ENCODE measurements around the gene ZDHHC18.
"Not testable (repeated sequence)": the region's sequence is repeated elsewhere in the genome, so short reads cannot be mapped to it uniquely, and the experiment has no call there.

Gene ZDHHC18

DNA sequence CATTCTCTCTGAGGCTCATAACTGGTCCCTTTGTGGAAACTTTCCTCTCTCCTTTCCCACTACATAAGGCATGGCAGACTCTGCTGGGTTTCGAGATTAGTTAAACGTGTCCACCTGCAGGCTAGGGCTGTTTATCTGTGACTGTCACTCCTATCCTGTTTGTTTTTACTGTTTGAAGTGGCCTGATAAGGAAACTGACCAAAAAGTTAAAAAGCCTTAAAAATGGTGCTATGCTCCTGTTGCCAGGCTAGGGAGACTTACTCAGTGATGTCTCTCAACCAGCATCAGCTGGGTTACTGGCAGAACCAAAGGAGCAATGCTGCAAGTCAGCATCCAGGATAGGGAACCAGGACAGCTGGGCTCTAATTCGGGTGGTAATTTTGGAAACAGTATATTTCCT lies 34.9 kb upstream of the ZDHHC18 start:
- no peak for DNase-seq

DNA sequence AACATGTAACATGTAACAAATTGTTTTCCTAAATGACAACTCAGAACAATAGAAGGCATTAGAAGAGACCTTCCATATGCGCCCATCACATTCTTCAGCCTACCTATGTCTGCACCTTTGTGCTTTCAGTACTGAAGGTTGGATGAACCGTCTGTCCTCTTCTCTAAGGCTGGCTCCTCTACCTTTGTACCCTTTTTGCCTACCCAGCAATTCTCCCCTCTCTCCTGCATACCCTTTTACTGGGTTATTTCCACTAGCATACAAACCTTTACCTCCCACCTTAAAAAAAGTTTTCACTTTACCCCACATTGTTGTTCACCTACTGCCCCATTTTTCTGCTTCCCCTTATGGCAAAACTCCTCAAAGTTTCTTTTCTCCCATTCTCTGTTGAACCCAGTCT lies 33.6 kb upstream of the ZDHHC18 start:
- DNase-seq = no peak

DNA sequence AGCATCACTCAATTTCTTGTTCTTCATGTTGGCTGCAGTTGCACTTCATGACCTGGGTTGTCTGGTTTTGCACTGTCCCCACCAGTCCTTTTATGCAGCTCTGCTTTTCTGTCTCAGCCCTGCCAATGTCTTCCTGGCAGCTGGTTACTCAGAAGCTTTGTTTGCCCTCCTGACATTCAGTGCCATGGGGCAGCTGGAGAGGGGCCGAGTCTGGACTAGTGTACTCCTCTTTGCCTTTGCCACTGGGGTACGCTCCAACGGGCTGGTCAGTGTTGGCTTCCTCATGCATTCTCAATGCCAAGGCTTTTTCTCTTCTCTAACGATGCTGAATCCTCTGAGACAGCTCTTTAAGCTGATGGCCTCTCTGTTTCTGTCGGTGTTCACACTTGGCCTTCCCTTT lies 32.1 kb upstream of the ZDHHC18 start:
- DNase-seq = no peak

DNA sequence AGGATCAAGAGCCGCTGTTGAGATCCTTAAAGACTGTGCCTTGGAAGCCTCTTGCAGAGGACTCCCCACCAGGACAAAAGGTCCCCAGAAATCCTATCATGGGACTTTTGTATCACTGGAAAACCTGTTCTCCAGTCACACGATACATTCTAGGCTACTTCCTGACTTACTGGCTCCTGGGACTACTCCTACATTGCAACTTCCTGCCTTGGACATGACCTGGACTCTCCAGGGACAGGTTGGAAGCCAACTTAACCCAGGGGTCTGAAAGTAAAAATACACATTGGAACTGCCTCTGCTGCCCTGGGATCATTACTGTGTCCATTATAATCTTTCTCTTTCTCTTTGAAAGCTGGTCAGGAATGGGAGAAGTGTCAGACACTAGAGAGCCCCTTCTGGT lies 28.9 kb upstream of the ZDHHC18 start:
- DNase-seq = no peak

DNA sequence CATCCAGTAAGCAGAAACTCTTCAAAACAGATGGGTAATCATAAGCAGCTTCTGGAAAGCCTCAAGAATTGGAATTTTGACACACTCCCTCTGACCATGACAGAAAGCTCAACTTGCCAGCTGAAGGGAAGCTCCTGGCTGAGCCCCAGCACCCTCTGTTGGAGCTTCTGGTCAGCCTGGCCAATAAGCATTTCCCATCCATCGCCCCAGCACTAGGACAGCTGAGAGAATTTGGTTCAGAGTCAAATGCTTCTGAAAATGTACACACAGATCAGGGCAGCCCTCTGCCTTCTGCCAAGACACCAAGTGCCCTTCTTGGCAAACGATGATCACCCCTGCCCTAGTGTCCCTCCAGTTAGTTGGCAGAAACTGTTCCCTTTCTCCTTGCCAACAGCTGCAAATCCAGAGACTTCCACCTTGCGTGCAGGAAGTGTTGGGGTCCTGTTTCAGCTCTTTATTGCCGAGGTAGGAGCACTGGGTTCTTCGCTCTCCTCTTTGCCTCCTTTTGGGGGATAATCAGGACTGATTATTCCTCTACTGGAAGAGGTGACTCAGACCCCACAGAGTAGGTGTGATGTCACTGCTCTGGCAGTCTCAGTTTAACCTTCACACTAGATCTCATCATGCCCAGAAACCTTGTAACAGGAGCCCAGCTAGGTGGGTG lies 26.9 kb upstream of the ZDHHC18 start:
- DNase-seq = no peak

DNA sequence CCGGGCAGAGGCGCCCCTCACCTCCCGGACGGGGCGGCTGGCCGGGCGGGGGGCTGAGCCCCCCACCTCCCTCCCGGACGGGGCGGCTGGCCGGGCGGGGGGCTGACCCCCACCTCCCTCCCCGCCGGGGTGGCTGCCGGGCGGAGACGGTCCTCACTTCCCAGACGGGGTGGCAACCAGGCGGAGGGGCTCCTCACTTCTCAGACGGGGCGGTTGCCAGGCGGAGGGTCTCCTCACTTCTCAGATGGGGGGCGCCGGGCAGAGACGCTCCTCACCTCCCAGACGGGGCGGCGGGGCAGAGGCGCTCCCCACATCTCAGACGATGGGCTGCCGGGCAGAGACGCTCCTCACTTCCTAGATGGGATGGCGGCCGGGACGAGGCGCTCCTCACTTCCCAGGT lies 22.6 kb upstream of the ZDHHC18 start:
- not testable (repeated sequence) for DNase-seq

DNA sequence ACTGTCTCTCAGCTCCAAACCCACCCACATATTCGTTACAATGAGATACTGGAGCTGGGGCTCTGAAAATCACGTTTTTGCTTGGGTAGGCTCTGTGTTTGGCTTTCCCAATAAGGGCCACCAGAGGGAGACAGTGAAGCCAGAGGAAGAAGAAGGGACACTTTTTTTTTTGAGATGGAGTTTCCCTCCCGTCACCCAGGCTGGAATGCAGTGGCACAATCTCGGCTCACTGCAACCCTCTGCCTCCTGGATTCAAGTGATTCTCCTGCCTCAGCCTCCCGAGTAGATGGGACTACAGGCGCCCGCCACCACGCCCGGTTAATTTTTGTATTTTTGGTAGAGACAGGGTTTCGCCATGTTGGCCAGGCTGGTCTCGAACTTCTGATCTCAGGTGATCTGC lies 16.4 kb upstream of the ZDHHC18 start:
- DNase-seq = peak; percentile 65

DNA sequence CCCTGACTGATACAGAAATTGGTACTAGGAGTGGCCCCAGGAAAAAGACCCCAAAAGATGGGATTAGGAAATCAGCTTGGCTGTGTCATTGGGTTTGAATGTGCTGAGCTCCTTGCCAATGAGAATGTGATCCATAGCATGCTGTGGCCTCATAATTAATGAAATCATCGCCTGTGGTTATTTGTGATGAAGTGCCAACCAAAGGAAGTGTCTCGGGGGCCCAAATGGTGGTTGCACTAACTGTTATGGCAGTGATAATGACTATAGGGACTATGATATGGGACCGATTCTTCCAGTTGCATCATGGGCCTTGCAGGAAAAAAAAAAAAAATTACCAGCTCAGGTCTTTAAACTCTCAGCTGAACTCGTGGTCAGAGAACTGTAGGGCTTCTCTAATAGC lies 15.4 kb upstream of the ZDHHC18 start:
- DNase-seq = no peak

DNA sequence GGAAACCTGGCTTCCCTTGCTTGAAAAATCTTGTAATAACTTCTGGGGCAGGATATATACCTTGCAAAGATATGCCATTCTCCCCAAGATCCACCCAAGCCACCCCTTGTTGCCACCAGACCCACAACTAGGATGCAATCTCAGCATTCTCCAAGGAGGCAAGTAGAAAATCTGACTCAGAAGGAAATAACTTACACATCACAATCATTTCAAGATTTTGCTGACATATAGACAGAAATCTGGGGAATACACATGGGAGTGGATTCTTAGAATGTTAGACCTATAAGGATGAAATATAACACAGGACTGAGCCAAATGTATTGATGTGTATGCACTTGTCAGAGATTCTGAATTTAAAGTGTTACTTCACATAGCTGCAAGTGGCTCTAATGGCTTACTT lies 14.8 kb upstream of the ZDHHC18 start:
- DNase-seq = no peak

DNA sequence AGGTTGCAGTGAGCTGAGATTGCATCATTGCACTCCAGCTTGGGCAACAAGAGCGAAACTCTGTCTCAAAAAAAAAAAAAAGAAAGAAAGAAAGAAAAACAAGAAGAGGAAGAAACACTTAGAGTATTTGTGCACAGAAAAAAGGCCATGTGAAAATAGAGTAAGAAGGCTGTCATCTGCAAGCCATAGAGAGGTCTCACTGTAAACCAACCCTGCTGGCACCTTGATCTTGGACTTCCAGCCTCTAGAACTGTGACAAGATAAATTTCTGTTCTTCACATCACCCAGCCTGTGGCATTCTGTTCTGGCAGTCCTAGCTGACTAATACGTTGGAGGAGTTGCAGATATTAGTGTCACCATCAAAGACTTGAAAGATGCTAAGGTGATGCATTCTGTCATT lies 12.1 kb upstream of the ZDHHC18 start:
- DNase-seq = no peak

DNA sequence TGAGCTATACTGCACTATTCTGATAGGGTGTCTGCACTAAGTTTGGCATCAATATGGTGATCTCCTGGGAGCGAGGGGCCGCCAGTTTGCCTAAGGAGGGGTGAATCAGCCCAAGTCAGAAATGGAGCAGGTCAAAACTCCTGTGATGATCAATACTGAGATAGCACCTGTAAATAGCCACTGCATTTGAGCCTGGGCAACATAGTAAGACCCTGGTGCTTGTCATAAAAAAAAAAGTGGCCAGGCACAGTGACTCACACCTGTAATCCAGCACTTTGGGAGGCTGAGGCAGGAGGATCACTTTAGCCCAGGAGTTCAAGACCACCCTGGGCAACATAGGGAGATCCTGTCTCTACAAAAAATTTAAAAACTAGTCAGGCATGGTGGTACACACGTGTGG lies 11.6 kb upstream of the ZDHHC18 start:
- no peak for DNase-seq

DNA sequence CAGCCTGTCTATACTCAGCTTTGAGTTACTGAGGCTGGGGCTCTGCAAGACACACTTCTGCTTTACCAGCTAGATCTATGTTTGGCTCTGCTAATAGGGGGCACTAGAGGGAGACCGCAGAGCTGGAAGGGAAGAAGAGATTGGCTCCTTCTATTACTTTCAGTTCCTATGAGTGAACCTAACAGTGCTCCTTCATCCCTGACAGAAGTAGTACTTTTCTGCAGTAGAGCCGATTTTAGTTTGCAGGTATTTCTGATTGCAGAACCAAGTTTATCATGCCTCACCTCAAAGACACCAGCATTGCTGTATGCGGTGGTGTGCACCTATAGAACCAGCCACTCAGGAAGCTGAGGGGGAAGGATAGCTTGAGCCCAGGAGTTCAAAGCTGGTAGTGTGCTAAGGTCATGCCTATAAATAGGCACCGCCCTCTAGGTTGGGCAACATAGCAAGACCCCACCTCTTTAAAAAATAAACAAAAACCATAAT lies 5.7 kb upstream of the ZDHHC18 start:
- no peak for DNase-seq

DNA sequence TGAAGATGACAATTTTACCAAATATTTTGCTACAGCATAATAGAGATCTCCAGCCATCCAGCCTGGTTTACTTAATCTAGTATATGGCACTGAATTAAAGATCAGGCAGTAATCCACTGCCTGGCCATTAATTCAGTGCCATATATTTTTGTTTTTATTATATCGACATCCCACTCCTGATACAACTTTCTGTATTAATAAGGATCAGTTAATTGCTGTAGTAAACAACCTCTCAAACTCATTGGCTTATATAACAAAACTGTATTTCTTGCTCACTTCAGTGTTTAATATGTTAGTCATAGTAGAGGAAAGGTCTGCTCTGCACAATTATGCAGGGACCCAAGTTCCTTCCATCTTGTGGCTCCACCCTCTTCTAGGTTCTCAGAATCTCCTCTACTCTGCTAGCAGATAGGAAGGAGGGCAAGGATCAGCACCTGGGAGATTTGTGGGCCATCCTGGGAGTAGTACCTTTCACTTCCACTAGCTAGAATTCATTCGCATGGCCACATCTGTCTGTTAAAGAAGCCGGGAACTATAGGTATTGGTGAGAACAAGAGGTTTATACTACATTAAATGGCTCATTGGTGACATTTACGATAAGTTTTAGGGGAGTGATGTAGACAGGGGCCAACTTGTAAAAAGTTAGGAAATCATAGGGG lies 3.6 kb upstream of the ZDHHC18 start:
- no peak for DNase-seq

DNA sequence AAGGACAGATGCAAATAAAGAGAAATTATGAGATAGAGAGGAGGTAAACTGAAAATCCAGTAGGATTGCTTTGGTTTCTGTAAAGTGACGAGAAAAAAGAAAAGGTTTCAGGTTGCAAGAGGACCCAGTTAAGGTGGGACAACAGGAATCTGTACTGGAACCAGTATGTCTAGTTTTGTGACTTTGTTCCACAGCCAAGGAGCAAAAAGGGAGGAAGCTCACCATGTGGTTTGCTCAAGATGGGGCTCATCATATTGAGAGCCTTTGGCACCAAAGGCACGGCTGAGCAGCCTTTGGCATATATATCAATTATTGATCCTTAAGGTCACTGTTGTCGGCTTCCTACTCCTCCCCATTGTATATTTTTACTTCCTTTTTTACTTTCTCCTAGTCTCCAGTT lies 1.8 kb upstream of the ZDHHC18 start:
- no peak for DNase-seq

DNA sequence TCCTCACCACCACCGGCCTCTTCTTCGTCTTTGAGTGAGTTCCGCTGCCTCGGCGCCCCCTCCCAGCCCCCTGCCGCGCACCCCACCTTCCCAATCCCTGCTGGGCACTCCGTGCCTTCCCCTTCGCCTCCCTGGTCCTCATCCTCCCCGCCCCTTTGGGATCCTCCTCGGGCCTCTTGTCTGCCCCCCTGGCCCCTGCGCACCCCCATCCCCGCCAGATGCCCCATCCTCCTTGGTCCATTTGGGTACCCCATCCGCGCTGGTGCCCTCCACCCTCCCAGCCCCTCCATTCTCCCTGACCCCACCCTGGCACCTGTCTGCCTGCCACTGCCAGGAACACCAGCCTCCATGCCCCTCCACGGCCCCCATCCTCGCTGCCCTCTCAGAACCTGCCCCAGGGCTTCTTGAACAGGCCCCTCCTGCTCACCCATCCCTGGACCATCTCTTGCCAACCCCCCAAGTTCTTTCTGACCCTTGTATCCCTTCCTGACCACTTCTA lies 667 bp downstream of the ZDHHC18 start:
- no peak for DNase-seq

DNA sequence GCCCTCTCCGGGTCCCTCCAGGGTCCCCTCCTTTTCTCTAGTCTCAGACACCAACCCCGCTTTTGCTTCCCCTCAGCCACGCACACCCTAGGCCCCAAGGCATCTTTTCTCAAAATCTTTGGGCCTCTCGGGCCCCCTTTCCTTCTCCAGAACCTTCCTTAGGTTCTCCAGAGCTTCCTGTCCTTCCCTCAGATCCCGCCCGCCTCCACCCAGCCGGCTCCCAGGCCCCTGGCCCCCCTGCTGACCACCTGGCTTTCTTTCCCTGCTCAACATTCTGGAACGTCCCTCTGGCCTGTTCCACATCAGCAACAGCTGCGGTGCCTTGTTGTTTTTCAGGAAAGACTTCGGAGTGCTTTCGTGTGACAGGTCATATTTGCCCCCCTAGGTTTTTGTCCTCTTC lies 1.2 kb downstream of the ZDHHC18 start:
- no peak for DNase-seq

DNA sequence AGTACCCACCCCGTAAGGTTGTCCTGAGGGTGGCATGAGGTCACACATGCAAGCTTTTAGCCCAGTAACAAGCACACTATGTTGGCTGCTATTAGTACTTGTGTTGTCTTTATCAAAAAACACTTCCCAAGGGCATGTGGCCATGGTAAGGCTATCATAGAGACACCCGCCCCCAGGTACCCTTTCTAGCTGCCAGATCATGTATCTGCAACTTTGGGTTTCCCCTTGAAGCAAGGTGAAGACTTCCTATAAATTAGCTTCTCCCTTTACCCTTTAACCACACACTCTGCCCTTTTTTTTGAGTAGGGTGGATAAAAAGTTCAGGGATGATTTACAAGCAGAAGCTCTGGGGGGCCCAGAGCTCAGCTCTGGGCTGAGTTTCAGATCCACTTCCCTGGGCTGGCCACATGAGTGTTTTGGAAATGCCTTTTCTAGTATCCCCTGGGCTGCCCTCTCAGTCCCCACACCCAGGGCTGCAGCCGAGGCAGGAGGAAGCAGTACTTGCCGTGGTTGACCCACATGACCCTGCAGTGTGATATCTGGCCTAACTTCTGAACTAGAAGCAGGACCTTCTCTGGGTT lies 2.0 kb downstream of the ZDHHC18 start:
- DNase-seq = no peak

DNA sequence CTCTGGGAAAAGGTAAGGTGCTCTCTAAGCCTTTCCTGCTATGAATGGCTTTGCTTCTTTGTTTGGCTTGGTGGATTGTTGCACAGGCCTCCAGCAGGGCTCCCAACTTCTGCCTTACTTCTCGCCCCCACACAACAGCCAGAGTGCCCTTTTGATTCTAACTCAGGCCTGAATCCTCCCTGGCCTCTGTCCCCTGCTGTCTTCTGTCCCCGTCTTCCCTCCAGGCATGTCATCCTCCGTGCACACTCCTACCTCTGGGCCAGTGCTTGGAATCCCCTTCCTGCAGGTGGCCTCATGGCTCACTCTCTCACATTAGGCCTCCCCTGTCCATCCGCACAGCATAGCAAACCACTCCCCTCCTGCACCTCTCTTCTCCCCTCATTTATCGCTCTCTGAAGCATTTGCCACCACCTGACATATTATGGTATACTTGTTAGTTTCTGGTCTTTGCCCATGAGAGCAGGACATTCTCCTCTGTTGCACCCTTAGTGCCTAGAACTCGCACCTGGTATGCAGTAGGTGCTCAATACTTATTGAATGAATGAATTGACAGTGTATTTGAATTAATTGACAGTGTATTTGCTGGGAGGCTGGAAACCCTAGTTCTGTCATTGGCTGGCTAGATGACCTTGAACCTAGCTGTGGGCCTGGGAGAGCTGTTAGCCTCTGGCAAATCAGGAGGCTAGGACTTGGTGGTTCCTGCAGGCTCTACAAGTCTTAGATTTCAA lies 2.9 kb downstream of the ZDHHC18 start:
- DNase-seq = no peak

DNA sequence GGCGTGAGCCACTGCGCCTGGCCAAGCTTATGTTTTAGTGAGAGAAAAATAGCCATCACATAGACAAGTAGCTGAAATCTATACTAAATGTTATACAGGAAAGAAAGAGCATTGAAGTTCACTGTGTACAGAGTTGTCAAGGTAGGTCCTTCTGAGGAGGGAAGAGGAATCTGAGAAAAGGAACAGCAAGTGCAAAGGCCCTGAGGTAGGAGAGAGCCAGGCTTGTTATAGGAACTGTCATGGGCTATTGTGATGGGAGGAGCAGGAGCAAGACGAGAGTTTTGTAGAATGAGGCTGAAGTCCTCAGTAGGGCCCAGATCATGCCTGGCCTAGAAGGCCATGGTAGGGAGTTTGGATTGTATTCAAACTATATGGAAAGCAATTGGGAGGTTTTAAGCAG lies 4.6 kb downstream of the ZDHHC18 start:
- DNase-seq = no peak

DNA sequence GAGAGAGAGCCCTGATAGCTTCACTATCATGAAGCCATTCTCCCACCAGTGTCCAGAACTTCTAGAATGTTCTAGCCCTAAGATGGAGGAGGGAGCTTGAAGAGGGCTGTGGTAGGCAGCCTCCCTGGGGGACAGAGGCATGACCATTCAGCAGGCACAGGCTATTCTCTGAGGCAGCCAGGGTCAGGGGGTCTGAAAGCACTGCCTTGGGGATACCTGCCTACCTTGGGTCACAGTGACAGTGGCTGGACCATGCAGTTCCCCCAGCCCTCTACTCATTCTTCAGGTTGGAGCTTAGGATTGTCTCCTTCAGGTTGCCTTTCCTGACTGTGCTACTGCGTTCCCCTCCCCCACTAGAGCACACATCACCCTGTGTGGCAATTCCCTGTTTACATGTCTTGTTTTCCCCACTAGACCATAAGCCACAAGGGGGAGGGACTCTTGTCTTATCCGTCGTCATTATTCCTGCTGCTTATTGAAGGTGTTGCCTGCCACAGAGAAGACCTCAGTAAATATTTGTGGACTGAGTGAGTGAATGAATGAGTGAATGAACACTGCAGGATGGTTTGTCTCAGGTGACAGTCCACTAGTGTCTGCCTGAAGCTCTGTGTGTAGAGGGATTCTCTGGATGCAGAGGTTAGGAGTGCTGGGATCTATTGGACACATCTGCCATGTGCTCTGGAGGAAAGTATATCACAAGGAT lies 5.2 kb downstream of the ZDHHC18 start:
- DNase-seq = no peak

DNA sequence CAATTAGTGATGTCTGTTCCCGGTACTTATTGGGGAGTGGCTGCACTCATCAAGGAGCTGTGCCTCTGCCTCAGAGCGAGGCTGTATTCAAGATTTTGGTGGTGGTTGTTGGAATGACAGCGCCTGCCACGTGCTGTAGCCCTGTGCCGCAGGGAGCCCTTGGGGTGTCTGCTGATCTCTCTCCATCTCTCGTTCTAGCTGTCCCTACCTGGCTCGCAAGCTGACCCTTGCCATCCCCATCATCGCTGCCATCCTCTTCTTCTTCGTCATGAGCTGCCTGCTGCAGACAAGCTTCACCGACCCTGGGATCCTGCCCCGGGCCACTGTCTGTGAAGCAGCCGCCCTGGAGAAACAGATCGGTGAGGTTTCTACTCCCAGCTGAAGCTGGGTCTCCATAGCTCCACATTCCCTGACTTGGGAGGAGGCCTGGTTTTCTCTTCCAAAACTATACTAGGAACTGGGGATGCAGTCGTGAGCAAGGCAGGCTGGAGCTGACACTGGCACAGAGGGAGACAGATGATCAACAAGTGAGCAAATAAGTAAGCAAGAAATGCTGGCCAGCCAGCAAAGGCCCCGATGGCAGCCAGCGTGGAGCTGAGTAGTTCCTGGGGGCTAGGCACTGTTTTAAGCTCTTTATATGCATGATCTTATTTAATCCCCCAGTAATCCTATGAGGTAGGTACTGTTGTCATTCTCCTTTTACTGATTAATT lies 5.9 kb downstream of the ZDHHC18 start:
- DNase-seq = no peak

Data from activated CD4-positive, CD25-positive, alpha-beta regulatory T cell treated with anti-CD3 and anti-CD28 coated beads, Interleukin-2, amount 50 U/mL, for 72 hours (primary cell).